ENCODE results near the gene TCERG1. TPM values are rescaled to one million over a fixed set of nuclear protein-coding genes. Genes with fewer than 3 reads are reported as not detected.

TCERG1 gene
- total RNA-seq, 1 donor from 2014 or later: 47.5 TPM

GRCh38 chr5:146450002-146450401, 2.9 kb downstream of the TCERG1 start:
- H3K4me3 ChIP-seq (ENCODE audit: low read length in 3 of 3): no peak overlapping the region
- no peak overlapping the region for H3K27ac ChIP-seq (ENCODE audit: low read depth, low read length)
- H3K4me1 ChIP-seq (ENCODE audit: control insufficient read depth in 3 of 3, insufficient read depth in 3 of 3, low read length in 3 of 3): peaks cover 8 to 28% (median 16%) of the 10 kb centered on the region in 3 donors
- H3K36me3 ChIP-seq (ENCODE audit: control insufficient read depth in 3 of 3, insufficient read depth in 3 of 3, low read length in 3 of 3): peaks cover 0 to under 1% (median 0%) of the 10 kb centered on the region in 3 donors
- H3K27me3 ChIP-seq (ENCODE audit: control insufficient read depth in 3 of 3, insufficient read depth in 3 of 3, low read length in 3 of 3): no peaks in the 10 kb centered on the region
- no peaks in the 10 kb centered on the region for H3K9me3 ChIP-seq (ENCODE audit: control insufficient read depth in 3 of 3, low read length in 3 of 3)
- H3K9ac ChIP-seq (ENCODE audit: low read depth in 1 of 3, low read length in 3 of 3): no peak overlapping the region

GRCh38 chr5:146451411-146451810, 4.3 kb downstream of the TCERG1 start:
- no peaks in the 10 kb centered on the region for H3K27me3 ChIP-seq (ENCODE audit: control insufficient read depth in 3 of 3, insufficient read depth in 3 of 3, low read length in 3 of 3)
- H3K4me3 ChIP-seq (ENCODE audit: low read length in 3 of 3): no peak overlapping the region
- H3K27ac ChIP-seq (ENCODE audit: low read depth, low read length): no peak overlapping the region
- H3K36me3 ChIP-seq (ENCODE audit: control insufficient read depth in 3 of 3, insufficient read depth in 3 of 3, low read length in 3 of 3): peaks cover 0 to 9% (median 2%) of the 10 kb centered on the region in 3 donors
- H3K4me1 ChIP-seq (ENCODE audit: control insufficient read depth in 3 of 3, insufficient read depth in 3 of 3, low read length in 3 of 3): peaks cover 8 to 28% (median 16%) of the 10 kb centered on the region in 3 donors
- H3K9me3 ChIP-seq (ENCODE audit: control insufficient read depth in 3 of 3, low read length in 3 of 3): no peaks in the 10 kb centered on the region
- no peak overlapping the region for H3K9ac ChIP-seq (ENCODE audit: low read depth in 1 of 3, low read length in 3 of 3)

- H3K9ac ChIP-seq (ENCODE audit: low read depth in 1 of 3, low read length in 3 of 3): no peak overlapping the region
- no peaks in the 10 kb centered on the region for H3K4me1 ChIP-seq (ENCODE audit: control insufficient read depth in 3 of 3, insufficient read depth in 3 of 3, low read length in 3 of 3)
- H3K9me3 ChIP-seq (ENCODE audit: control insufficient read depth in 3 of 3, low read length in 3 of 3): no peaks in the 10 kb centered on the region
- no peaks in the 10 kb centered on the region for H3K27me3 ChIP-seq (ENCODE audit: control insufficient read depth in 3 of 3, insufficient read depth in 3 of 3, low read length in 3 of 3)
- H3K27ac ChIP-seq (ENCODE audit: low read depth, low read length): no peak overlapping the region
- H3K4me3 ChIP-seq (ENCODE audit: low read length in 3 of 3): no peak overlapping the region
- peaks cover 8 to 38% (median 20%) of the 10 kb centered on the region in 3 donors for H3K36me3 ChIP-seq (ENCODE audit: control insufficient read depth in 3 of 3, insufficient read depth in 3 of 3, low read length in 3 of 3)
These were observed 10.3 kb downstream of the TCERG1 start for GRCh38 chr5:146457431-146457830.

GRCh38 chr5:146458894-146459293, 11.8 kb downstream of the TCERG1 start:
- Histone ChIP-seq H3K27ac (ENCODE audit: low read depth, low read length) (no peak overlapping the region), H3K27me3 (ENCODE audit: control insufficient read depth in 3 of 3, insufficient read depth in 3 of 3, low read length in 3 of 3) (no peaks in the 10 kb centered on the region), H3K9me3 (ENCODE audit: control insufficient read depth in 3 of 3, low read length in 3 of 3) (no peaks in the 10 kb centered on the region), H3K4me3 (ENCODE audit: low read length in 3 of 3) (no peak overlapping the region), H3K4me1 (ENCODE audit: control insufficient read depth in 3 of 3, insufficient read depth in 3 of 3, low read length in 3 of 3) (no peaks in the 10 kb centered on the region), H3K36me3 (ENCODE audit: control insufficient read depth in 3 of 3, insufficient read depth in 3 of 3, low read length in 3 of 3) (peaks cover 12 to 43% (median 33%) of the 10 kb centered on the region in 3 donors), H3K9ac (ENCODE audit: low read depth in 1 of 3, low read length in 3 of 3) (no peak overlapping the region)

GRCh38 chr5:146461319-146461718, 14.2 kb downstream of the TCERG1 start:
- Histone ChIP-seq H3K36me3 (ENCODE audit: control insufficient read depth in 3 of 3, insufficient read depth in 3 of 3, low read length in 3 of 3) (peaks cover 11 to 50% (median 47%) of the 10 kb centered on the region in 3 donors), H3K9ac (ENCODE audit: low read depth in 1 of 3, low read length in 3 of 3) (no peak overlapping the region), H3K27ac (ENCODE audit: low read depth, low read length) (no peak overlapping the region), H3K4me3 (ENCODE audit: low read length in 3 of 3) (no peak overlapping the region), H3K27me3 (ENCODE audit: control insufficient read depth in 3 of 3, insufficient read depth in 3 of 3, low read length in 3 of 3) (no peaks in the 10 kb centered on the region), H3K9me3 (ENCODE audit: control insufficient read depth in 3 of 3, low read length in 3 of 3) (no peaks in the 10 kb centered on the region), H3K4me1 (ENCODE audit: control insufficient read depth in 3 of 3, insufficient read depth in 3 of 3, low read length in 3 of 3) (no peaks in the 10 kb centered on the region)

- H3K27me3 ChIP-seq (ENCODE audit: control insufficient read depth in 3 of 3, insufficient read depth in 3 of 3, low read length in 3 of 3): no peaks in the 10 kb centered on the region
- no peaks in the 10 kb centered on the region for H3K4me1 ChIP-seq (ENCODE audit: control insufficient read depth in 3 of 3, insufficient read depth in 3 of 3, low read length in 3 of 3)
- no peak overlapping the region for H3K27ac ChIP-seq (ENCODE audit: low read depth, low read length)
- no peaks in the 10 kb centered on the region for H3K9me3 ChIP-seq (ENCODE audit: control insufficient read depth in 3 of 3, low read length in 3 of 3)
- no peak overlapping the region for H3K9ac ChIP-seq (ENCODE audit: low read depth in 1 of 3, low read length in 3 of 3)
- no peak overlapping the region for H3K4me3 ChIP-seq (ENCODE audit: low read length in 3 of 3)
- peaks cover 10 to 46% (median 45%) of the 10 kb centered on the region in 3 donors for H3K36me3 ChIP-seq (ENCODE audit: control insufficient read depth in 3 of 3, insufficient read depth in 3 of 3, low read length in 3 of 3)
These were observed 16.3 kb downstream of the TCERG1 start for GRCh38 chr5:146463446-146463845.

GRCh38 chr5:146466521-146467349, 19.6 kb downstream of the TCERG1 start:
- no peak overlapping the region for H3K9ac ChIP-seq (ENCODE audit: low read depth in 1 of 3, low read length in 3 of 3)
- H3K4me3 ChIP-seq (ENCODE audit: low read length in 3 of 3): no peak overlapping the region
- no peaks in the 10 kb centered on the region for H3K9me3 ChIP-seq (ENCODE audit: control insufficient read depth in 3 of 3, low read length in 3 of 3)
- no peak overlapping the region for H3K27ac ChIP-seq (ENCODE audit: low read depth, low read length)
- H3K27me3 ChIP-seq (ENCODE audit: control insufficient read depth in 3 of 3, insufficient read depth in 3 of 3, low read length in 3 of 3): no peaks in the 10 kb centered on the region
- peaks cover 11 to 48% (median 39%) of the 10 kb centered on the region in 3 donors for H3K36me3 ChIP-seq (ENCODE audit: control insufficient read depth in 3 of 3, insufficient read depth in 3 of 3, low read length in 3 of 3)
- no peaks in the 10 kb centered on the region for H3K4me1 ChIP-seq (ENCODE audit: control insufficient read depth in 3 of 3, insufficient read depth in 3 of 3, low read length in 3 of 3)

GRCh38 chr5:146467760-146468159, 20.6 kb downstream of the TCERG1 start:
- no peaks in the 10 kb centered on the region for H3K9me3 ChIP-seq (ENCODE audit: control insufficient read depth in 3 of 3, low read length in 3 of 3)
- no peak overlapping the region for H3K4me3 ChIP-seq (ENCODE audit: low read length in 3 of 3)
- H3K9ac ChIP-seq (ENCODE audit: low read depth in 1 of 3, low read length in 3 of 3): no peak overlapping the region
- H3K27me3 ChIP-seq (ENCODE audit: control insufficient read depth in 3 of 3, insufficient read depth in 3 of 3, low read length in 3 of 3): no peaks in the 10 kb centered on the region
- no peaks in the 10 kb centered on the region for H3K4me1 ChIP-seq (ENCODE audit: control insufficient read depth in 3 of 3, insufficient read depth in 3 of 3, low read length in 3 of 3)
- H3K36me3 ChIP-seq (ENCODE audit: control insufficient read depth in 3 of 3, insufficient read depth in 3 of 3, low read length in 3 of 3): peaks cover 16 to 52% (median 42%) of the 10 kb centered on the region in 3 donors
- H3K27ac ChIP-seq (ENCODE audit: low read depth, low read length): no peak overlapping the region

GRCh38 chr5:146474065-146474464, 26.9 kb downstream of the TCERG1 start:
- H3K36me3 ChIP-seq (ENCODE audit: control insufficient read depth in 3 of 3, insufficient read depth in 3 of 3, low read length in 3 of 3): peaks cover 20 to 43% (median 41%) of the 10 kb centered on the region in 3 donors
- no peaks in the 10 kb centered on the region for H3K27me3 ChIP-seq (ENCODE audit: control insufficient read depth in 3 of 3, insufficient read depth in 3 of 3, low read length in 3 of 3)
- H3K4me3 ChIP-seq (ENCODE audit: low read length in 3 of 3): no peak overlapping the region
- no peaks in the 10 kb centered on the region for H3K9me3 ChIP-seq (ENCODE audit: control insufficient read depth in 3 of 3, low read length in 3 of 3)
- H3K9ac ChIP-seq (ENCODE audit: low read depth in 1 of 3, low read length in 3 of 3): no peak overlapping the region
- H3K4me1 ChIP-seq (ENCODE audit: control insufficient read depth in 3 of 3, insufficient read depth in 3 of 3, low read length in 3 of 3): no peaks in the 10 kb centered on the region
- H3K27ac ChIP-seq (ENCODE audit: low read depth, low read length): no peak overlapping the region

- Histone ChIP-seq H3K27ac (ENCODE audit: low read depth, low read length) (no peak overlapping the region), H3K9ac (ENCODE audit: low read depth in 1 of 3, low read length in 3 of 3) (no peak overlapping the region), H3K4me1 (ENCODE audit: control insufficient read depth in 3 of 3, insufficient read depth in 3 of 3, low read length in 3 of 3) (no peaks in the 10 kb centered on the region), H3K27me3 (ENCODE audit: control insufficient read depth in 3 of 3, insufficient read depth in 3 of 3, low read length in 3 of 3) (no peaks in the 10 kb centered on the region), H3K36me3 (ENCODE audit: control insufficient read depth in 3 of 3, insufficient read depth in 3 of 3, low read length in 3 of 3) (peaks cover 20 to 40% (median 36%) of the 10 kb centered on the region in 3 donors), H3K4me3 (ENCODE audit: low read length in 3 of 3) (no peak overlapping the region), H3K9me3 (ENCODE audit: control insufficient read depth in 3 of 3, low read length in 3 of 3) (no peaks in the 10 kb centered on the region)
These were observed 28.2 kb downstream of the TCERG1 start for GRCh38 chr5:146475190-146475780.
